Thyroid gland (tissue), 4 donors: ENCODE data around the gene CEP72.

Experiments
- POLR2A ChIP-seq, 2 donors: fragments of 450-650 bp; IDR thresholded peaks; one replicate each; pipeline ENCODE4 v1.6.1; 2017; ENCODE audit warnings: antibody characterized with exemption in 2 of 2, mild to moderate bottlenecking in 2 of 2, moderate library complexity in 1 of 2
- TF ChIP-seq, protein P1 (sequence below), 6 experiments: fragments of 200-600 bp in 3 of 6; fragments of 450-650 bp in 3 of 6; sonication (generic) in 3 of 6; IDR thresholded peaks; one replicate each; pipeline ENCODE4 v1.5.1; 2016 to 2019; ENCODE audit warnings: antibody characterized with exemption in 6 of 6, mild to moderate bottlenecking in 2 of 6, inconsistent platforms in 1 of 6, moderate library complexity in 1 of 6

DNA sequence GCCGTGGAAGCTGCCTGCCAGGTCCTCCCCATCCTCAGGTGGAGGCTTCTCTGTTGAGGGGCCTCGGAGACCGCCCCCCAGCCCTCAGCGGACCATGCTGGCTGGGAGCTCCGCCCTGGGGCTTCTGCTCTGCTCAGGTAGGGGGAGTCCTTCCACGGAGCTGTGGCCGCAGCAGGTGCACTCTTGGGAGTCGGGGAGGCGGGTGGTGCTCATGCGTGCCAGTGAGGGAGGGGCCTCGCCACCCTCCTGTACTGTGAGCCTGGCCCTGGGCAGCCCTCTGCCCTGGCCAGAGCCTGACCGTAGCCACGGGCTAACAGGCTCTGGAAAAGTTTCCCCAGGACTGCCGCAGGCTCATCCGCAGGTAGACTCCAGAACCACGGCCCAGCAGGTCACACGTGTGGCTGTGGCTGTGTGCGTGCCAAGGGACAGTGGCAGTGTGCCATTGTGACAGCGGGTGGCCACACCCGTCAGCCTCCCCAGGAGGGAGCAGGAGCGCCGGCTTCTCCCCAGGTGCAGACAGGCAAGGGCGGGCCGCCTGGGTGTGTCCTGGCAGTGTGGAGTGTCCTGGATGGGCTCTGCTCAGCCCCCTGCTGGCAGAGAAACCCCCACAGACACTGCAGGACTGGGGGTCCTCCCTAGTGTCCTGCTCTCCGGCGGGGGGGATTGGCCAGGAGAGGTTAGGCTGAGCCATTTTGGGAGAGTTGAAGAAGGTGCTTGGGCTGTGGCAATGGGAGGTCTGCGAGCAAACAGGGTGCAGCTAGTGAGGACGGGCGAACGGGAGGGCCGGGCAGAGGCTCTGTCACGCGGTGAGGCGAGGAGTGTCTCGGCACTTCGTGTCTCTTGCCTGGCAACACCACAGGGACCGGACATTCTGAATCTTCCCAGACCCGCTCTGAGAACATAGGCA lies 51.5 kb downstream of the CEP72 start:
- TF ChIP-seq POLR2A (IDR thresholded peaks at IDR 0.05), result no peak
- TF ChIP-seq, protein P1, sequence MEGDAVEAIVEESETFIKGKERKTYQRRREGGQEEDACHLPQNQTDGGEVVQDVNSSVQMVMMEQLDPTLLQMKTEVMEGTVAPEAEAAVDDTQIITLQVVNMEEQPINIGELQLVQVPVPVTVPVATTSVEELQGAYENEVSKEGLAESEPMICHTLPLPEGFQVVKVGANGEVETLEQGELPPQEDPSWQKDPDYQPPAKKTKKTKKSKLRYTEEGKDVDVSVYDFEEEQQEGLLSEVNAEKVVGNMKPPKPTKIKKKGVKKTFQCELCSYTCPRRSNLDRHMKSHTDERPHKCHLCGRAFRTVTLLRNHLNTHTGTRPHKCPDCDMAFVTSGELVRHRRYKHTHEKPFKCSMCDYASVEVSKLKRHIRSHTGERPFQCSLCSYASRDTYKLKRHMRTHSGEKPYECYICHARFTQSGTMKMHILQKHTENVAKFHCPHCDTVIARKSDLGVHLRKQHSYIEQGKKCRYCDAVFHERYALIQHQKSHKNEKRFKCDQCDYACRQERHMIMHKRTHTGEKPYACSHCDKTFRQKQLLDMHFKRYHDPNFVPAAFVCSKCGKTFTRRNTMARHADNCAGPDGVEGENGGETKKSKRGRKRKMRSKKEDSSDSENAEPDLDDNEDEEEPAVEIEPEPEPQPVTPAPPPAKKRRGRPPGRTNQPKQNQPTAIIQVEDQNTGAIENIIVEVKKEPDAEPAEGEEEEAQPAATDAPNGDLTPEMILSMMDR (IDR thresholded peaks at IDR 0.05), result no peak
